ENCODE measurements around the gene SLC22A7.

Gene SLC22A7

DNA sequence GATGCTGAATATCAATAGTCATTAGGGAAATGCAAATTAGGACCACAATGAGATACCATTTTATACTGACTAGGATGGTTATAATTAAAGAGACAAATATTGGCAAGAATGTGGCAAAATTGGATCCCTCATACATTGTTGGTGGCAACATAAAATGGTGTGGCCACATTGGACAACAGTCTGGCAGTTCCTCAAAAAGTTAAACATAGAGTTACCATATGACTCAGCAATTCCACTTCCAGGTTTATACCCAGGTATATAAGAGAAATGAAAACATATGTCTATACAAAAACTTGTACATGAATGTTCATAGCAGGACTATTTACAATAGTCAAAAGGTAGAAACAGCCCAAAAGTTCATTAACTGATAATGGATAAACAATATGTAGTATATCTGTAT is 12.6 kb downstream of the SLC22A7 start:
- no peak for DNase-seq (ENCODE audit: low read depth, low spot score)

DNA sequence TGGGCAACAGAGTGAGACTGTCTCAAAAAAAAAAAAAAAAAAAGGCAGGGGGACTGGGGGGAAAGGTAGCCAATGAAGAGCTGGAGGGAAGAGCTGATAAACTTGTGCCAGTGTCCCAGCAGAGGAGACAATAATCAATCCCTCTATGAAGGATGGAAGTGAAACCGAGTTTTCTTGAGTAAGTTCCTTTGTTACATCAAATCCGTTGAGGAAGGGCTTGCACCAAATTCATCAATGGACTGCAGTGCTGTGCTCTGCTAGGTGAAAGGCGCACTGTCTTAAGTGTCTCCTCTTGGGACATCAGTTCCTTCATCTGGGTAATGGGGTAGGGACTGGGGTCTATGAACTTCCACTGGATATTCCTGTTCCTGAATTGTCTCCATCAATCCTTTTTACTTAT is 13.6 kb downstream of the SLC22A7 start:
- Histone ChIP-seq H3K4me1 (ENCODE audit: control insufficient read depth, insufficient read depth, low read length) (peaks cover 9% of the 10 kb centered on the region), H3K9me3 (ENCODE audit: control insufficient read depth, insufficient read depth, low read length) (no peaks in the 10 kb centered on the region), H3K27ac (ENCODE audit: low read length) (no peak overlapping the region), H3K27me3 (ENCODE audit: control insufficient read depth, insufficient read depth, low read length) (no peaks in the 10 kb centered on the region), H3K36me3 (ENCODE audit: control insufficient read depth, insufficient read depth, low read length) (no peaks in the 10 kb centered on the region), H3K4me3 (ENCODE audit: low read length) (no peak overlapping the region)
- no CpG with 5 or more reads among the region's 3 CpGs for WGBS (ENCODE audit: insufficient coverage, insufficient read length)
- DNase-seq (ENCODE audit: low read depth, low spot score) = no peak

More for the DNA sequence above, 12.6 kb downstream of the SLC22A7 start:
- Histone ChIP-seq H3K27ac (ENCODE audit: low read length) (no peak overlapping the region), H3K4me1 (ENCODE audit: control insufficient read depth, insufficient read depth, low read length) (peaks cover 9% of the 10 kb centered on the region), H3K4me3 (ENCODE audit: low read length) (no peak overlapping the region), H3K27me3 (ENCODE audit: control insufficient read depth, insufficient read depth, low read length) (no peaks in the 10 kb centered on the region), H3K36me3 (ENCODE audit: control insufficient read depth, insufficient read depth, low read length) (no peaks in the 10 kb centered on the region), H3K9me3 (ENCODE audit: control insufficient read depth, insufficient read depth, low read length) (no peaks in the 10 kb centered on the region)

DNA sequence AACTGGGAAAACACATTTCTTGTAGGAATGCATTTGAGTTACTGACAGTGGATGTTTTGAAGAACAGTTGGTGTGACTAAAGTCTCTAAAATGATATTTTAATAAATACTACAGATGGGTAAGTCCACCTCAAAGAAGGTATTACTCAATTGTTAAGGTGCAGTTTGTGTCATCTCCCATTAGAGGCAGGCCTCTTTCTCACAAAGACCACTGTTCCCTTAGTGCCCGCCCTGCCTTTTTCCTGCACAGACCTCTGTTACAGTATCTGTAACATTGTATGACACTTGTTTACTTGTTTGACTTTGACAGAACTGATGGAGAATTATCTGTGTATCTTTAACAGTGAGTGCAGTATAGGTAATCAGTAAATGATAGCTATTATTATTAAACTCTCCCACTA is 15.8 kb downstream of the SLC22A7 start:
- H3K27ac ChIP-seq (ENCODE audit: low read length) = no peak overlapping the region
- DNase-seq (ENCODE audit: low read depth, low spot score) = no peak
- no peaks in the 10 kb centered on the region for H3K27me3 ChIP-seq (ENCODE audit: control insufficient read depth, insufficient read depth, low read length)
- H3K9me3 ChIP-seq (ENCODE audit: control insufficient read depth, insufficient read depth, low read length) = no peaks in the 10 kb centered on the region
- H3K36me3 ChIP-seq (ENCODE audit: control insufficient read depth, insufficient read depth, low read length) = no peaks in the 10 kb centered on the region
- peaks cover 4% of the 10 kb centered on the region for H3K4me1 ChIP-seq (ENCODE audit: control insufficient read depth, insufficient read depth, low read length)
- no peak overlapping the region for H3K4me3 ChIP-seq (ENCODE audit: low read length)
- WGBS (ENCODE audit: insufficient coverage, insufficient read length) = no CpG with 5 or more reads among the region's 1 CpG

DNA sequence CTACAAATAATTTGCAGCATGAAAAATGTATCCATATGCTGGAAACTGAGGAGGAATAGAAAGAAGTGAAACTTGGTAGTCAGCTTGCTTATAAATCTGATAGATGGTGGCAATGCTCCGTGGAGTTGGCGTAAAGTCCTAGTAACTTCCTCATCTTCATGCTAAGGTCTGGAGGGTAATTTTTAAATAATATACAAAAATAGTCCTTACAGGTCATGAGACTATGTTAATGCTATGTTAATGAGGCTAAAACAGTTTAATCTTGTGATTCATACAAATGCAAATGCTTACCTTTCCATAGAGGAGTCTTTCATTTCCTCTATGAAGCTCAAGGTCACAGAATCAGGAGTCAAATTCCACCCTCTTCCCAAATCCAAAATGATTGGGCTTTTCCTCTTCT is 20.0 kb downstream of the SLC22A7 start:
- no peak overlapping the region for H3K27ac ChIP-seq (ENCODE audit: low read length)

DNA sequence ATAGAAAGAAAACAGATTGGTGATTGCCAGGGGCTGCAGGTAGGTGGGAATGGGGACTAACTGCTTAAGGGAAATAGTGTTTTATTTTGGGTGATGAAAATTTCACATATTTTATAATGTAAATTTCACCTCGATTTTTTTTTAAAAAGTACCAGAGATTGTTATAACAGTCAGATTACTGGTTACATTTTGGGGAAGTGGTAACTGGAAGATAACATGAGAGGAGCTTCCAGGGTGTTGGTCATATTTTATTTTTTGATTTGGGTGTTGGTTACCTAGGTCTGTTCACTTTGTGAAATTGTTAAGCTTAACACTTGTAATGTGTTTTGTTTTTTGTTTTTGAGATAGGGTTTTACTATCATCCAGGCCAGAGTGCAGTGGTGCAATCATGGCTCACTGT is 27.8 kb downstream of the SLC22A7 start:
- no peaks in the 10 kb centered on the region for H3K4me1 ChIP-seq (ENCODE audit: control insufficient read depth, insufficient read depth, low read length)
- no CpG with 5 or more reads among the region's 1 CpG for WGBS (ENCODE audit: insufficient coverage, insufficient read length)
- H3K36me3 ChIP-seq (ENCODE audit: control insufficient read depth, insufficient read depth, low read length) = no peaks in the 10 kb centered on the region
- DNase-seq (ENCODE audit: low read depth, low spot score) = no peak
- H3K27ac ChIP-seq (ENCODE audit: low read length) = no peak overlapping the region
- H3K4me3 ChIP-seq (ENCODE audit: low read length) = no peak overlapping the region
- no peaks in the 10 kb centered on the region for H3K9me3 ChIP-seq (ENCODE audit: control insufficient read depth, insufficient read depth, low read length)
- H3K27me3 ChIP-seq (ENCODE audit: control insufficient read depth, insufficient read depth, low read length) = no peaks in the 10 kb centered on the region

More for the DNA sequence above, 20.0 kb downstream of the SLC22A7 start:
- no peak for DNase-seq (ENCODE audit: low read depth, low spot score)
- H3K27me3 ChIP-seq (ENCODE audit: control insufficient read depth, insufficient read depth, low read length) = no peaks in the 10 kb centered on the region
- no peak overlapping the region for H3K4me3 ChIP-seq (ENCODE audit: low read length)
- WGBS (ENCODE audit: insufficient coverage, insufficient read length) = no CpG with 5 or more reads among the region's 2 CpGs
- H3K9me3 ChIP-seq (ENCODE audit: control insufficient read depth, insufficient read depth, low read length) = no peaks in the 10 kb centered on the region
- peaks cover 1% of the 10 kb centered on the region; the same call in 1 of the 2 replicates for H3K4me1 ChIP-seq (ENCODE audit: control insufficient read depth, insufficient read depth, low read length)
- no peaks in the 10 kb centered on the region for H3K36me3 ChIP-seq (ENCODE audit: control insufficient read depth, insufficient read depth, low read length)

DNA sequence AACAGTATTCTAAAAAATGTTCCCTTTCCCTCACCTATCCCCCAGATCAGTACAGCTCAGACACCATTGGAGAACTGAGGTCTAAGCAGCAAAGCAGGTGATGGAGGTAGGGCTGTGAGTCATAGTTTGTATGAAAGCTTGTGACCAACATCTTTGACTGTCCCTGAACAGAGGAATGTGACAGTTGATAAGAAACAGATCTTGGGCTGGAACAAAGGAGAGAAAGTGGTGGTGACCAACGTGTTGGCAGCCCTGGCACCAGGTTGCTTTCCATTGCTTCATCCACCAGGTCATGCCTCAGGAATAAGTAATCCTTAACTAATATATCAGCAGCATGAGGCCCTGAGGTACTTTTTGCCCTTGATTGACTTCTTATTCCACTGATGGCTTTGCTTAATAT is 30.5 kb downstream of the SLC22A7 start:
- Histone ChIP-seq H3K9me3 (ENCODE audit: control insufficient read depth, insufficient read depth, low read length) (no peaks in the 10 kb centered on the region), H3K27me3 (ENCODE audit: control insufficient read depth, insufficient read depth, low read length) (no peaks in the 10 kb centered on the region), H3K36me3 (ENCODE audit: control insufficient read depth, insufficient read depth, low read length) (no peaks in the 10 kb centered on the region), H3K4me3 (ENCODE audit: low read length) (no peak overlapping the region), H3K4me1 (ENCODE audit: control insufficient read depth, insufficient read depth, low read length) (no peaks in the 10 kb centered on the region), H3K27ac (ENCODE audit: low read length) (no peak overlapping the region)
- DNase-seq (ENCODE audit: low read depth, low spot score) = no peak
- WGBS (ENCODE audit: insufficient coverage, insufficient read length) = no CpG with 5 or more reads among the region's 1 CpG

DNA sequence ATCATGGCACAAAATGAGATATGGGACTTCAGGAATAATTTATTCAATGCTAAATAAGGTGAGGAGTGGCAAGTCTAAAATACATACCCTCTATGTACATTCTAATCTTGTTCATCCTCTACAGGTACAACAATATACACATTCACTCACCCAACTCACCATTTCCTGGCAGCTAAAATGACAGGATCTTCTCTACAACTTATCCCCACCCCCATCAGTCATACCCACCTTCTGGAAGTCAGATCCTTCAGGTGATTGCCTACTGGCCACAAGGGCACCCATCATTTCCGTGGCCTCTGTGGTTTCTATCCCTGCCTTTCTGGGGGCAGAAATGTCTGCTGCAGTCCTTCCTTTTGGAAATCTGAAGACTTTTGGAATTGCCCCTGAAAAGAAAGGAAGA is 33.4 kb downstream of the SLC22A7 start:
- DNase-seq (ENCODE audit: low read depth, low spot score) = no peak
- WGBS (ENCODE audit: insufficient coverage, insufficient read length) = no CpG with 5 or more reads among the region's 1 CpG
- no peaks in the 10 kb centered on the region for H3K9me3 ChIP-seq (ENCODE audit: control insufficient read depth, insufficient read depth, low read length)
- H3K27me3 ChIP-seq (ENCODE audit: control insufficient read depth, insufficient read depth, low read length) = no peaks in the 10 kb centered on the region
- H3K4me1 ChIP-seq (ENCODE audit: control insufficient read depth, insufficient read depth, low read length) = no peaks in the 10 kb centered on the region
- no peak overlapping the region for H3K4me3 ChIP-seq (ENCODE audit: low read length)
- no peak overlapping the region for H3K27ac ChIP-seq (ENCODE audit: low read length)
- H3K36me3 ChIP-seq (ENCODE audit: control insufficient read depth, insufficient read depth, low read length) = no peaks in the 10 kb centered on the region

DNA sequence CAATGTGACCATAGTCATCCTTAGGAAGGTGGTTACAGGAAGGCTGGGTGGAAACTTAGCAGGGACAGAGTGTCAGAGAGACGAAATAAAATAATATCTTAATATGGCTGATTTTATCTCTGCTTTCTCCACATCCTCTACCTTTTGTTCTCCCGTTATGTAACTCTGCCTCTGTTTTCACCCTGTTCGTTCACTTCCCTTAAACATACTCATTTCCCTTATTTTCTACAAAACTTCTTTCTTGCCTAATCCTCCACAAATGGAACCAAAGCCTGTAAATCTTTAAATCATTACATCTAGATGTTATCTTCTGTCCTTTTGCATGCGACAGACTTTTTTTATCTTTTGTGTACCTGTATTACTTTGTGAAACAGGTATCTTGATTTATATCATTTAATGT is 33.8 kb downstream of the SLC22A7 start:
- Histone ChIP-seq H3K9me3 (ENCODE audit: control insufficient read depth, insufficient read depth, low read length) (no peaks in the 10 kb centered on the region), H3K4me1 (ENCODE audit: control insufficient read depth, insufficient read depth, low read length) (no peaks in the 10 kb centered on the region), H3K27ac (ENCODE audit: low read length) (no peak overlapping the region), H3K4me3 (ENCODE audit: low read length) (no peak overlapping the region), H3K27me3 (ENCODE audit: control insufficient read depth, insufficient read depth, low read length) (no peaks in the 10 kb centered on the region), H3K36me3 (ENCODE audit: control insufficient read depth, insufficient read depth, low read length) (no peaks in the 10 kb centered on the region)
- 100% methylated on average over 2 of the region's 4 CpGs for WGBS (ENCODE audit: insufficient coverage, insufficient read length)
- no peak for DNase-seq (ENCODE audit: low read depth, low spot score)

DNA sequence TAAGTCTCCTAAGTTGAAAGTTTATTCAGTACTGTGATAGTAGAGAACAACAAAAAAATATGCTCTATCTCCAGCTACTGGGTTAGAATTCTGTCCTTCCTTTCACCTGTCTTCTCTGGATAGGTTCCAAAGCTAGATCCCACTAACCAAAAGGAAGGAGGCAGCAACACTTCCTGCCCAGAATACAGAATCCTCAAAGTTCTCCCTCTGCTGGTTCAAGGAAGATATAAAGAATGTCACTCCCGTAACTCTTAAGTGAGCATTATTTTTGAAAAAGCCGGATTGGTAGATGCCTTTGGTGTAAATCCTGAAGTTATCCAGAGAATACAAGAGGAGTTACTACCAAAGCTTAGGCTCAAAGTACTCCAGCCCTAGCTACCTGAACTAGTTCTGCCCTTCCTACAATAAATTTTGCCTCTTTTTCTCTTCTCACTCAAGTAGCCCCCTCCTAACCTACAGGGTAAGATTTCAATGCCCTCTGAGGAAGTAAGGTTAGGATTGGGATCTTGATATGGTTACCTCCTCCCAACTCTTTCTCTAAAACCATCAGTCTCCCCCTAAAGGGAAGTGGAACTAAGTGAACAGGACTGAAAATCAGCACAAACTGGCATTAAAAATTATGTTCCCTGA is 36.5 kb downstream of the SLC22A7 start:
- no peak overlapping the region for H3K27ac ChIP-seq (ENCODE audit: low read length)
- WGBS (ENCODE audit: insufficient coverage, insufficient read length) = no CpG with 5 or more reads among the region's 2 CpGs
- no peaks in the 10 kb centered on the region for H3K27me3 ChIP-seq (ENCODE audit: control insufficient read depth, insufficient read depth, low read length)
- peak; percentile 47 for DNase-seq (ENCODE audit: low read depth, low spot score)
- no peaks in the 10 kb centered on the region for H3K4me1 ChIP-seq (ENCODE audit: control insufficient read depth, insufficient read depth, low read length)
- no peak overlapping the region for H3K4me3 ChIP-seq (ENCODE audit: low read length)
- H3K9me3 ChIP-seq (ENCODE audit: control insufficient read depth, insufficient read depth, low read length) = no peaks in the 10 kb centered on the region
- H3K36me3 ChIP-seq (ENCODE audit: control insufficient read depth, insufficient read depth, low read length) = peaks cover 4% of the 10 kb centered on the region; the same call in 1 of the 2 replicates

DNA sequence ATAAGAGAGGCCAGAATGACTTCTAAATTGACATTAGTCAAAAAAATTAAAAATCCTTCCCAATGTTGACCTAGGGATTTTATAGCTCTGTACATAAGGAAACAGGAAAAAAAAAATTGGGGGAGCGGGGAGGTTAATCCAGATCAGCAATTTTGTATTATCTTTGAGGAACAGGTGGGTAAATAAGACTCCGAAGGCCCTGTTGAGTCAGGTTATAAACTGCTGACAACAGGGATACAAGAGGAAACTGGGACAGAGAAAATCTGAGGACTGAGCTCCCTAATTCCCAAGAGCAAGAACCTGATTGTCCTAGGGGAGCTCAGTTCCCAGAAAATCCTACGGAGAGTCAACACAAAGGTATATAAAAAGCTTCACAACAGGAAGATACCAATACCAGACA is 37.4 kb downstream of the SLC22A7 start:
- Histone ChIP-seq H3K27me3 (ENCODE audit: control insufficient read depth, insufficient read depth, low read length) (no peaks in the 10 kb centered on the region), H3K9me3 (ENCODE audit: control insufficient read depth, insufficient read depth, low read length) (no peaks in the 10 kb centered on the region), H3K4me1 (ENCODE audit: control insufficient read depth, insufficient read depth, low read length) (no peaks in the 10 kb centered on the region), H3K27ac (ENCODE audit: low read length) (no peak overlapping the region), H3K36me3 (ENCODE audit: control insufficient read depth, insufficient read depth, low read length) (peaks cover 9% of the 10 kb centered on the region; the same call in 1 of the 2 replicates), H3K4me3 (ENCODE audit: low read length) (no peak overlapping the region)
- DNase-seq (ENCODE audit: low read depth, low spot score) = no peak
- WGBS (ENCODE audit: insufficient coverage, insufficient read length) = no CpG with 5 or more reads among the region's 3 CpGs

DNA sequence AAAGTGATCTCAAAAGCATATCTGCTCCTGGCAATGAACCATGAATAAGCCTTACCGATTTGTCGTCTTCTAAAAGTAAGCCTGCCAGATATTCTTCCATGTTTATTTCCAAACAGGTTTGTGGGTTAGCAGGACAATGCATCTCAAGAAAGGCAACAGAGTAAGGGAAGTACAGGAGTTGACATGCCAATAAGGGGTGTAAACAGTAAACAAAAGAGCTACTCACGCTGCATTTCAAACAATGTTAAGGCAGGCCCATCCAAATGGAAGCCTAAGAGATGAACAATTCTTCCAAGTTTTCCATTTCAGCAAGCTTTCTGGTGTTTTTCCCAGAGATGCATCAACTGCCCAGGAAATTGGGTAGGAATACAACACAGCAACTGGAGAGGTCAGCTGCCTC is 38.3 kb downstream of the SLC22A7 start:
- Histone ChIP-seq H3K9me3 (ENCODE audit: control insufficient read depth, insufficient read depth, low read length) (no peaks in the 10 kb centered on the region), H3K4me1 (ENCODE audit: control insufficient read depth, insufficient read depth, low read length) (no peaks in the 10 kb centered on the region), H3K27me3 (ENCODE audit: control insufficient read depth, insufficient read depth, low read length) (no peaks in the 10 kb centered on the region), H3K4me3 (ENCODE audit: low read length) (no peak overlapping the region), H3K27ac (ENCODE audit: low read length) (no peak overlapping the region), H3K36me3 (ENCODE audit: control insufficient read depth, insufficient read depth, low read length) (peaks cover 9% of the 10 kb centered on the region; the same call in 1 of the 2 replicates)
- no CpG with 5 or more reads among the region's 3 CpGs for WGBS (ENCODE audit: insufficient coverage, insufficient read length)
- no peak for DNase-seq (ENCODE audit: low read depth, low spot score)

All from iPS DF 6.9 (cell line).